MCF 10A (cell line): Measurements from ENCODE around the gene HRK. TPM values are rescaled to one million over a fixed set of nuclear protein-coding genes. Genes with fewer than 3 reads are reported as not detected.

Source experiments
- BruUV-seq: library from RNA; stranded (reverse); fragments of 400-500 nt; replicated peaks from 2 replicates; lab custom pipeline; 2021; lab: Mats Ljungman, UMichigan
- CTCF ChIA-PET: fragments of 300-600 bp; sonication (Branson Sonifier 250); formaldehyde crosslinking; extraction: SDS; loops from one replicate; lab custom pipeline; 2021; ENCODE audit warnings: antibody characterized with exemption, inconsistent platforms; lab: Yijun Ruan, JAX
- POLR2A ChIA-PET: fragments of 300-600, 350-650 bp; sonication (Branson Sonifier 250); formaldehyde crosslinking; extraction: SDS; loops from one replicate; lab custom pipeline; 2020; ENCODE audit warnings: antibody characterized with exemption, inconsistent platforms; lab: Yijun Ruan, JAX
- DNase-seq: peaks from one replicate; pipeline ENCODE4 v3.0.0-alpha.2; 2018; ENCODE audit not compliant: unreplicated experiment
- H3K27ac Mint-ChIP-seq: one replicate; pipeline ENCODE4 v1.8.0; 2022; ENCODE audit warnings: mild to moderate bottlenecking, low read depth, mixed read lengths; ENCODE audit not compliant: unreplicated experiment
- H3K27me3 Mint-ChIP-seq: one replicate; pipeline ENCODE4 v1.8.0; 2022; ENCODE audit warnings: mixed read lengths; ENCODE audit not compliant: insufficient read depth, unreplicated experiment
- H3K36me3 Mint-ChIP-seq: one replicate; pipeline ENCODE4 v1.8.0; 2022; ENCODE audit warnings: mild to moderate bottlenecking, moderate library complexity, mixed read lengths; ENCODE audit not compliant: insufficient read depth, unreplicated experiment
- H3K4me1 Mint-ChIP-seq: one replicate; pipeline ENCODE4 v1.8.0; 2022; ENCODE audit warnings: mixed read lengths; ENCODE audit not compliant: insufficient read depth, unreplicated experiment
- H3K4me3 Mint-ChIP-seq: one replicate; pipeline ENCODE4 v1.8.0; 2022; ENCODE audit warnings: mild to moderate bottlenecking, moderate library complexity, mixed read lengths; ENCODE audit not compliant: unreplicated experiment
- H3K9me3 Mint-ChIP-seq: one replicate; pipeline ENCODE4 v1.8.0; 2022; ENCODE audit warnings: mixed read lengths; ENCODE audit not compliant: unreplicated experiment
- intact Hi-C: fragments of 100-400 bp; cut with micrococcal nuclease; formaldehyde crosslinking; loops from 2 replicates; pipeline ENCODE4 v1.14.1; 2022
- total RNA-seq: library from RNA; stranded (reverse); gene quantifications from 2 replicates; pipeline ENCODE4 v1.2.3, GENCODE V29; 2022
- TF ChIP-seq, protein P1 (sequence below): fragments of 200-600 bp; IDR thresholded peaks from one replicate; pipeline ENCODE4 v1.8.0; 2022; ENCODE audit warnings: antibody characterized with exemption, mild to moderate bottlenecking; ENCODE audit not compliant: unreplicated experiment

Gene HRK
- total RNA-seq, 1 experiment from 2014 or later = 3.0 TPM

GRCh38 chr12:116910645-116911451 lies 29.6 kb upstream of the HRK start, which contains the start of gene FBXW8:
Gene FBXW8, plus strand, starts transcription at chr12:116910950. Its CDS starts 88 bp downstream, at chr12:116911038.
- no peaks in the 10 kb centered on the region for H3K27me3 Mint-ChIP-seq
- H3K36me3 Mint-ChIP-seq = peaks cover 4% of the 10 kb centered on the region
- POLR2A ChIA-PET = interaction anchor here (0.7 to 1.4 kb wide), 8 partner anchors 10 to 231 kb away, joined by 3 to 5 read pairs (median 4); partner anchors contain the start of gene HRK
- peak within 1 kb of the TSS; percentile 40 for H3K27ac Mint-ChIP-seq
- H3K4me1 Mint-ChIP-seq = peaks cover 1% of the 10 kb centered on the region
- peak within 1 kb of the TSS; percentile 74 for H3K4me3 Mint-ChIP-seq
- CTCF ChIA-PET = interaction anchor here (0.5 to 1.3 kb wide), 2 partner anchors 9 to 34 kb away, joined by 5 read pairs; no protein-coding TSS in a partner anchor
- peak; percentile 62 for DNase-seq
- TF ChIP-seq, protein P1, sequence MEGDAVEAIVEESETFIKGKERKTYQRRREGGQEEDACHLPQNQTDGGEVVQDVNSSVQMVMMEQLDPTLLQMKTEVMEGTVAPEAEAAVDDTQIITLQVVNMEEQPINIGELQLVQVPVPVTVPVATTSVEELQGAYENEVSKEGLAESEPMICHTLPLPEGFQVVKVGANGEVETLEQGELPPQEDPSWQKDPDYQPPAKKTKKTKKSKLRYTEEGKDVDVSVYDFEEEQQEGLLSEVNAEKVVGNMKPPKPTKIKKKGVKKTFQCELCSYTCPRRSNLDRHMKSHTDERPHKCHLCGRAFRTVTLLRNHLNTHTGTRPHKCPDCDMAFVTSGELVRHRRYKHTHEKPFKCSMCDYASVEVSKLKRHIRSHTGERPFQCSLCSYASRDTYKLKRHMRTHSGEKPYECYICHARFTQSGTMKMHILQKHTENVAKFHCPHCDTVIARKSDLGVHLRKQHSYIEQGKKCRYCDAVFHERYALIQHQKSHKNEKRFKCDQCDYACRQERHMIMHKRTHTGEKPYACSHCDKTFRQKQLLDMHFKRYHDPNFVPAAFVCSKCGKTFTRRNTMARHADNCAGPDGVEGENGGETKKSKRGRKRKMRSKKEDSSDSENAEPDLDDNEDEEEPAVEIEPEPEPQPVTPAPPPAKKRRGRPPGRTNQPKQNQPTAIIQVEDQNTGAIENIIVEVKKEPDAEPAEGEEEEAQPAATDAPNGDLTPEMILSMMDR = no peak
- intact Hi-C loops = no loop called here
- no peaks in the 10 kb centered on the region for H3K9me3 Mint-ChIP-seq
- no TSS peak for BruUV-seq

- no peaks in the 10 kb centered on the region for H3K9me3 Mint-ChIP-seq
- BruUV-seq = no TSS peak
- H3K36me3 Mint-ChIP-seq = no peaks in the 10 kb centered on the region
- peak overlapping the region; percentile 74 for H3K4me3 Mint-ChIP-seq
- intact Hi-C loops = no loop called here
- no peaks in the 10 kb centered on the region for H3K4me1 Mint-ChIP-seq
- DNase-seq = no peak
- POLR2A ChIA-PET = interaction anchor here (0.7 to 1.4 kb wide), 4 partner anchors 11 to 230 kb away, joined by 3 to 5 read pairs (median 4); no protein-coding TSS in a partner anchor
- no peaks in the 10 kb centered on the region for H3K27me3 Mint-ChIP-seq
- TF ChIP-seq, protein P1 = no peak
- H3K27ac Mint-ChIP-seq = peak overlapping the region; percentile 40
- CTCF ChIA-PET = interaction anchor here (1.3 kb wide), 1 partner anchor 8 kb away, joined by 5 read pairs; no protein-coding TSS in a partner anchor
These were observed 29.0 kb upstream of the HRK start for GRCh38 chr12:116910280-116910644.

- intact Hi-C loops = no loop called here
- no peak overlapping the region for H3K4me3 Mint-ChIP-seq
- peaks cover 28% of the 10 kb centered on the region for H3K27me3 Mint-ChIP-seq
- TF ChIP-seq, protein P1 = no peak
- H3K27ac Mint-ChIP-seq = no peak overlapping the region
- no peaks in the 10 kb centered on the region for H3K9me3 Mint-ChIP-seq
- no peaks in the 10 kb centered on the region for H3K36me3 Mint-ChIP-seq
- DNase-seq = no peak
- no TSS peak for BruUV-seq
- POLR2A ChIA-PET = no interaction called here
- no peaks in the 10 kb centered on the region for H3K4me1 Mint-ChIP-seq
- CTCF ChIA-PET = interaction anchor here (0.7 kb wide), 1 partner anchor 193 kb away, joined by 4 read pairs; no protein-coding TSS in a partner anchor
These were observed 25.0 kb upstream of the HRK start for GRCh38 chr12:116906285-116906684.

DNA sequence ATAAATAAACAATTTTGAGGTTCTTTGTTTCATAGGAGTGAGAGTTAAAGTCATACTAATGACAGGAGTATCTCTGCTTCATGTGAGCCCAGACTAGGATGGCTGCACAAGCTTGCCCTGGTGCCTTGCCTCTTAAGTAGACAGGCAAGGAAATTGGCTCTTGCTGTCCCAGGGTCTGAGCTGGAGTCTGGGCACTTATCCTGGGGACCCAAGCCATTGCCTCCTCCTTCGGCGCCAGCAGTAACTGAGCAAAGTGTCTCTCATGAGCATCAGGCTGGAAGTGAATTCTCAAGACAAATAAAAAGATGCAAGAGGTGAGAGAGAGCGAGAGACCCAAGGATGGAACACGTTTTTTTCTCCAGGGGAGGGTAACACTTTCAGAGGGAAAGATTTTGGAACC lies 22.6 kb upstream of the HRK start:
- H3K4me3 Mint-ChIP-seq = no peak overlapping the region
- no peaks in the 10 kb centered on the region for H3K9me3 Mint-ChIP-seq
- no peaks in the 10 kb centered on the region for H3K4me1 Mint-ChIP-seq
- no peaks in the 10 kb centered on the region for H3K36me3 Mint-ChIP-seq
- POLR2A ChIA-PET = interaction anchor here (0.7 kb wide), 1 partner anchor 221 kb away, joined by 3 read pairs; no protein-coding TSS in a partner anchor
- CTCF ChIA-PET = interaction anchor here (0.7 kb wide), 1 partner anchor 11 kb away, joined by 6 read pairs; no protein-coding TSS in a partner anchor
- no TSS peak for BruUV-seq
- no peak overlapping the region for H3K27ac Mint-ChIP-seq
- DNase-seq = no peak
- TF ChIP-seq, protein P1 = no peak
- peaks cover 52% of the 10 kb centered on the region for H3K27me3 Mint-ChIP-seq
- intact Hi-C loops = no loop called here
